MM.1S (cell line): ENCODE data around the gene PIP5K1C.

Source experiments
- DNase-seq: peaks from one replicate; pipeline ENCODE4 v3.0.0-alpha.2; 2015
- H2AFZ ChIP-seq: fragments of 300-600 bp; sonication (generic); 2 replicates; pipeline ENCODE4 v1.6.0; 2016; ENCODE audit warnings: antibody characterized with exemption, low read length
- H3F3A ChIP-seq: fragments of 300-600 bp; sonication (generic); 2 replicates; pipeline ENCODE4 v1.6.1; 2016; ENCODE audit warnings: mild to moderate bottlenecking, antibody characterized with exemption, low read length, moderate library complexity, mixed read lengths; ENCODE audit not compliant: insufficient read depth
- H3K27ac ChIP-seq: fragments of 300-600 bp; sonication (generic); 2 replicates; pipeline ENCODE4 v1.5.1; 2016; ENCODE audit warnings: mild to moderate bottlenecking, low read length
- H3K27me3 ChIP-seq: fragments of 300-600 bp; sonication (generic); replicated peaks from 2 replicates; pipeline ENCODE4 v1.6.0; 2016; ENCODE audit warnings: low read length; ENCODE audit not compliant: insufficient read depth
- H3K36me3 ChIP-seq: fragments of 300-600 bp; sonication (generic); replicated peaks from 2 replicates; pipeline ENCODE4 v1.6.1; 2016; ENCODE audit warnings: mild to moderate bottlenecking, low read length, mixed read lengths; ENCODE audit not compliant: insufficient read depth
- H3K4me1 ChIP-seq: fragments of 300-600 bp; sonication (generic); 2 replicates; pipeline ENCODE4 v1.6.1; 2016; ENCODE audit warnings: low read length, mixed read lengths
- H3K4me2 ChIP-seq: fragments of 300-600 bp; sonication (generic); 2 replicates; pipeline ENCODE4 v1.6.0; 2016; ENCODE audit warnings: low read depth, low read length
- H3K4me3 ChIP-seq: fragments of 300-600 bp; sonication (generic); 2 replicates; pipeline ENCODE4 v1.5.1; 2016; ENCODE audit warnings: low read length, mixed read lengths
- H3K79me2 ChIP-seq: fragments of 300-600 bp; sonication (generic); 2 replicates; pipeline ENCODE4 v1.6.1; 2016; ENCODE audit warnings: mixed run types, low read length, mixed read lengths
- H3K9ac ChIP-seq: fragments of 300-600 bp; sonication (generic); 2 replicates; pipeline ENCODE4 v1.6.1; 2016; ENCODE audit warnings: low read length, mixed read lengths
- H3K9me2 ChIP-seq: fragments of 300-600 bp; sonication (generic); replicated peaks from 2 replicates; pipeline ENCODE4 v1.6.1; 2016; ENCODE audit warnings: mild to moderate bottlenecking, low read length, mixed read lengths; ENCODE audit not compliant: insufficient read depth
- H3K9me3 ChIP-seq: fragments of 300-600 bp; sonication (generic); replicated peaks from 2 replicates; pipeline ENCODE4 v1.6.1; 2016; ENCODE audit warnings: mild to moderate bottlenecking, low read length, mixed read lengths; ENCODE audit not compliant: insufficient read depth
- H4K20me1 ChIP-seq: fragments of 300-600 bp; sonication (generic); 2 replicates; pipeline ENCODE4 v1.6.1; 2016; ENCODE audit warnings: mild to moderate bottlenecking, low read length, moderate library complexity, mixed read lengths; ENCODE audit not compliant: insufficient read depth
- CTCF ChIP-seq: fragments of 300-600 bp; sonication (generic); IDR thresholded peaks from 2 replicates; pipeline ENCODE4 v1.5.1; 2016; ENCODE audit warnings: antibody characterized with exemption, low read length, mixed read lengths
- EZH2 ChIP-seq: fragments of 300-600 bp; sonication (generic); optimal IDR thresholded peaks from 2 replicates; pipeline ENCODE3; 2017; ENCODE audit warnings: low read depth, mild to moderate bottlenecking, antibody characterized with exemption, low read length, mixed read lengths
- EZH2phosphoT487 ChIP-seq: fragments of 300-600 bp; sonication (generic); IDR thresholded peaks from 2 replicates; pipeline ENCODE4 v1.6.1; 2018; ENCODE audit warnings: antibody characterized with exemption, low read length

Gene PIP5K1C

GRCh38 chr19:3642296-3642695 is 58.0 kb downstream of the PIP5K1C start:
- Histone ChIP-seq H3K4me1 (no peaks in the 10 kb centered on the region), H2AFZ (no peak overlapping the region), H3K27me3 (no peaks in the 10 kb centered on the region), H3K9ac (no peak overlapping the region), H3K4me2 (no peak overlapping the region), H3K9me3 (no peaks in the 10 kb centered on the region), H3F3A (no peaks in the 10 kb centered on the region), H3K36me3 (no peaks in the 10 kb centered on the region), H3K9me2 (no peaks in the 10 kb centered on the region), H3K79me2 (no peaks in the 10 kb centered on the region), H4K20me1 (no peaks in the 10 kb centered on the region), H3K4me3 (no peak overlapping the region), H3K27ac (no peak overlapping the region)
- no peak for DNase-seq
- TF ChIP-seq EZH2: no peak
- TF ChIP-seq CTCF: no peak
- no peak for TF ChIP-seq EZH2phosphoT487

- H3K9ac ChIP-seq: no peak overlapping the region
- H3K9me3 ChIP-seq: no peaks in the 10 kb centered on the region
- H3K27me3 ChIP-seq: no peaks in the 10 kb centered on the region
- no peaks in the 10 kb centered on the region for H3K79me2 ChIP-seq
- no peak overlapping the region for H3K4me3 ChIP-seq
- no peaks in the 10 kb centered on the region for H3K4me1 ChIP-seq
- H3K36me3 ChIP-seq: no peaks in the 10 kb centered on the region
- H2AFZ ChIP-seq: no peak overlapping the region
- no peak for DNase-seq
- H3F3A ChIP-seq: no peaks in the 10 kb centered on the region
- no peaks in the 10 kb centered on the region for H3K9me2 ChIP-seq
- TF ChIP-seq EZH2phosphoT487 (no peak), CTCF (no peak), EZH2 (no peak)
- H4K20me1 ChIP-seq: no peaks in the 10 kb centered on the region
- H3K4me2 ChIP-seq: no peak overlapping the region
- no peak overlapping the region for H3K27ac ChIP-seq
These were observed 58.6 kb downstream of the PIP5K1C start for GRCh38 chr19:3641515-3642269.

- Histone ChIP-seq H3K4me2 (no peak overlapping the region), H3K79me2 (no peaks in the 10 kb centered on the region), H3K27me3 (no peaks in the 10 kb centered on the region), H3K9me2 (no peaks in the 10 kb centered on the region), H3F3A (no peaks in the 10 kb centered on the region), H4K20me1 (no peaks in the 10 kb centered on the region), H3K9me3 (no peaks in the 10 kb centered on the region), H3K9ac (no peak overlapping the region), H2AFZ (no peak overlapping the region), H3K4me3 (no peak overlapping the region), H3K4me1 (no peaks in the 10 kb centered on the region), H3K27ac (no peak overlapping the region), H3K36me3 (no peaks in the 10 kb centered on the region)
- DNase-seq: no peak
- TF ChIP-seq EZH2 (no peak), CTCF (no peak), EZH2phosphoT487 (no peak)
These were observed 60.8 kb downstream of the PIP5K1C start for GRCh38 chr19:3639479-3639878.
